PC-3 (cell line): ENCODE results near the gene RENBP. TPM values are rescaled to one million over a fixed set of nuclear protein-coding genes. Genes with fewer than 3 reads are reported as not detected.

ENCODE experiments used
- ATAC-seq: fragments of 200-7000 bp; cut with Tn5 transposase; 2 replicates; pipeline ENCODE4 v1.9.1; 2020; ENCODE audit warnings: mild to moderate bottlenecking, moderate library complexity
- BruUV-seq: library from RNA; stranded (reverse); fragments of 400-500 nt; replicated peaks from 2 replicates; lab custom pipeline; 2021; lab: Mats Ljungman, UMichigan
- CTCF ChIA-PET: fragments of 300-600 bp; sonication (Branson Sonifier 250); formaldehyde crosslinking; loops from one replicate; lab custom pipeline; 2022; ENCODE audit warnings: antibody characterized with exemption; lab: Charles Lee
- POLR2A ChIA-PET: fragments of 300-600 bp; sonication (Branson Sonifier 250); formaldehyde crosslinking; loops from one replicate; lab custom pipeline; 2022; ENCODE audit warnings: antibody characterized with exemption; ENCODE audit not compliant: unreplicated experiment; lab: Charles Lee
- DNase-seq: peaks from one replicate; pipeline ENCODE4 v3.0.0-alpha.2; 2015
- H2AFZ ChIP-seq: fragments of 300-600 bp; sonication (generic); 2 replicates; pipeline ENCODE4 v1.6.0; 2016; ENCODE audit warnings: antibody characterized with exemption, low read length
- H3F3A ChIP-seq: fragments of 300-600 bp; sonication (generic); one replicate; pipeline ENCODE4 v1.6.0; 2017; ENCODE audit warnings: antibody characterized with exemption, low read length, control low read depth, mild to moderate bottlenecking; ENCODE audit not compliant: unreplicated experiment
- H3K27ac ChIP-seq: fragments of 300-600 bp; sonication (generic); 2 replicates; pipeline ENCODE4 v1.5.1; 2016; ENCODE audit warnings: mild to moderate bottlenecking, low read length
- H3K27me3 ChIP-seq: fragments of 300-600 bp; sonication (generic); 2 replicates; pipeline ENCODE4 v1.6.1; 2016; ENCODE audit warnings: low read length, mixed read lengths
- H3K36me3 ChIP-seq: fragments of 300-600 bp; sonication (generic); 2 replicates; pipeline ENCODE4 v1.6.1; 2016; ENCODE audit warnings: low read depth, mixed run types, low read length, mixed read lengths
- H3K4me1 ChIP-seq: fragments of 300-600 bp; sonication (generic); 2 replicates; pipeline ENCODE4 v1.5.1; 2016; ENCODE audit warnings: low read length; ENCODE audit not compliant: insufficient read depth
- H3K4me2 ChIP-seq: fragments of 300-600 bp; sonication (generic); 2 replicates; pipeline ENCODE4 v1.6.0; 2016; ENCODE audit warnings: low read length
- H3K4me3 ChIP-seq: fragments of 300-600 bp; sonication (generic); 2 replicates; pipeline ENCODE4 v1.5.1; 2016; ENCODE audit warnings: mild to moderate bottlenecking, low read length, mixed read lengths
- H3K79me2 ChIP-seq: fragments of 300-600 bp; sonication (generic); 2 replicates; pipeline ENCODE4 v1.6.1; 2017; ENCODE audit warnings: low read length, mixed read lengths
- H3K9ac ChIP-seq: fragments of 300-600 bp; sonication (generic); 2 replicates; pipeline ENCODE4 v1.6.0; 2016; ENCODE audit warnings: mild to moderate bottlenecking, low read length
- H3K9me2 ChIP-seq: fragments of 300-600 bp; sonication (generic); replicated peaks from 2 replicates; pipeline ENCODE4 v1.6.1; 2016; ENCODE audit warnings: mixed run types, low read length, mixed read lengths
- H3K9me3 ChIP-seq: fragments of 300-600 bp; sonication (generic); 2 replicates; pipeline ENCODE4 v1.6.1; 2016; ENCODE audit warnings: low read length, mixed read lengths
- H4K20me1 ChIP-seq: fragments of 300-600 bp; sonication (generic); 2 replicates; pipeline ENCODE4 v1.6.1; 2016; ENCODE audit warnings: low read length, mixed read lengths
- EZH2 ChIP-seq: fragments of 300-600 bp; sonication (generic); IDR thresholded peaks from one replicate; pipeline ENCODE4 v1.6.1; 2017; ENCODE audit warnings: antibody characterized with exemption, mild to moderate bottlenecking, low read length; ENCODE audit not compliant: unreplicated experiment
- EZH2phosphoT487 ChIP-seq: fragments of 300-600 bp; sonication (generic); IDR thresholded peaks from 2 replicates; pipeline ENCODE4 v1.6.1; 2018; ENCODE audit warnings: mild to moderate bottlenecking, antibody characterized with exemption, low read length, borderline replicate concordance
- intact Hi-C: fragments of 100-400 bp; cut with micrococcal nuclease; formaldehyde crosslinking; loops from 2 replicates; pipeline ENCODE4 v1.9.0; 2023
- total RNA-seq: library from RNA; depleted of rRNA; stranded (reverse); fragments of >200 nt; gene quantifications from 2 replicates; pipeline ENCODE4 v1.2.3, GENCODE V29; 2014
- TF ChIP-seq, protein P1 (sequence below): fragments of 300-600 bp; sonication (generic); conservative IDR thresholded peaks from 2 replicates; pipeline ENCODE4 v1.5.1; 2017; ENCODE audit warnings: antibody characterized with exemption, low read depth, mild to moderate bottlenecking, low read length

RENBP gene
- total RNA-seq, 1 experiment from 2014 or later = not detected

DNA sequence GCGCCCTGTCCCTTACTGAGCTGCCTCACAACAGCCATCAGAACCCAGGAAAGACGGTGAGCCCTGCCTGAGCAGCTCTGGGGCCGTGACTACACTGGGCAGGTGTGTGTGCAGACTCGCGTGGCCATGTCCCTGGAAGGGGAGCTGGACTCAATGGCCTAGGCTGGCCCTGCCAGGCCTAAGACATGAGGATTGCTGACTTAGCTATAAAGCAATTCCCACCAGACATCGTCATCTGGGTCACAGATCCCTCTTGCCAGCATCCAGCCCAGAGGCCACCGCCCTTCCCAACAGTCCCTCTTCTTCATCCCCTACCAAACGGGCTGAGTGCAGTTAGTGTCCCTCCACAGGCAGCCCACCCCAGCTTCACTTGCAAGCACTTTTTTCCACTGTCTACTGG lies 13.3 kb downstream of the RENBP start:
- peaks cover 32% of the 10 kb centered on the region for H3K79me2 ChIP-seq
- intact Hi-C loops = no loop called here
- TF ChIP-seq, protein P1, sequence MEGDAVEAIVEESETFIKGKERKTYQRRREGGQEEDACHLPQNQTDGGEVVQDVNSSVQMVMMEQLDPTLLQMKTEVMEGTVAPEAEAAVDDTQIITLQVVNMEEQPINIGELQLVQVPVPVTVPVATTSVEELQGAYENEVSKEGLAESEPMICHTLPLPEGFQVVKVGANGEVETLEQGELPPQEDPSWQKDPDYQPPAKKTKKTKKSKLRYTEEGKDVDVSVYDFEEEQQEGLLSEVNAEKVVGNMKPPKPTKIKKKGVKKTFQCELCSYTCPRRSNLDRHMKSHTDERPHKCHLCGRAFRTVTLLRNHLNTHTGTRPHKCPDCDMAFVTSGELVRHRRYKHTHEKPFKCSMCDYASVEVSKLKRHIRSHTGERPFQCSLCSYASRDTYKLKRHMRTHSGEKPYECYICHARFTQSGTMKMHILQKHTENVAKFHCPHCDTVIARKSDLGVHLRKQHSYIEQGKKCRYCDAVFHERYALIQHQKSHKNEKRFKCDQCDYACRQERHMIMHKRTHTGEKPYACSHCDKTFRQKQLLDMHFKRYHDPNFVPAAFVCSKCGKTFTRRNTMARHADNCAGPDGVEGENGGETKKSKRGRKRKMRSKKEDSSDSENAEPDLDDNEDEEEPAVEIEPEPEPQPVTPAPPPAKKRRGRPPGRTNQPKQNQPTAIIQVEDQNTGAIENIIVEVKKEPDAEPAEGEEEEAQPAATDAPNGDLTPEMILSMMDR = no peak
- CTCF ChIA-PET = no interaction called here
- no peaks in the 10 kb centered on the region for H3K27me3 ChIP-seq
- no peak overlapping the region for H3K4me2 ChIP-seq
- no peaks in the 10 kb centered on the region for H4K20me1 ChIP-seq
- no peak overlapping the region for H2AFZ ChIP-seq
- no peaks in the 10 kb centered on the region for H3K9me2 ChIP-seq
- H3K4me3 ChIP-seq = no peak overlapping the region
- peaks cover 11% of the 10 kb centered on the region for H3K36me3 ChIP-seq
- no peak overlapping the region for H3K27ac ChIP-seq
- no peak overlapping the region for H3K9ac ChIP-seq
- POLR2A ChIA-PET = no interaction called here
- no peak for ATAC-seq
- H3K9me3 ChIP-seq = no peaks in the 10 kb centered on the region
- no peak for DNase-seq
- no peaks in the 10 kb centered on the region for H3F3A ChIP-seq
- no TSS peak for BruUV-seq
- H3K4me1 ChIP-seq = peaks cover 26% of the 10 kb centered on the region

DNA sequence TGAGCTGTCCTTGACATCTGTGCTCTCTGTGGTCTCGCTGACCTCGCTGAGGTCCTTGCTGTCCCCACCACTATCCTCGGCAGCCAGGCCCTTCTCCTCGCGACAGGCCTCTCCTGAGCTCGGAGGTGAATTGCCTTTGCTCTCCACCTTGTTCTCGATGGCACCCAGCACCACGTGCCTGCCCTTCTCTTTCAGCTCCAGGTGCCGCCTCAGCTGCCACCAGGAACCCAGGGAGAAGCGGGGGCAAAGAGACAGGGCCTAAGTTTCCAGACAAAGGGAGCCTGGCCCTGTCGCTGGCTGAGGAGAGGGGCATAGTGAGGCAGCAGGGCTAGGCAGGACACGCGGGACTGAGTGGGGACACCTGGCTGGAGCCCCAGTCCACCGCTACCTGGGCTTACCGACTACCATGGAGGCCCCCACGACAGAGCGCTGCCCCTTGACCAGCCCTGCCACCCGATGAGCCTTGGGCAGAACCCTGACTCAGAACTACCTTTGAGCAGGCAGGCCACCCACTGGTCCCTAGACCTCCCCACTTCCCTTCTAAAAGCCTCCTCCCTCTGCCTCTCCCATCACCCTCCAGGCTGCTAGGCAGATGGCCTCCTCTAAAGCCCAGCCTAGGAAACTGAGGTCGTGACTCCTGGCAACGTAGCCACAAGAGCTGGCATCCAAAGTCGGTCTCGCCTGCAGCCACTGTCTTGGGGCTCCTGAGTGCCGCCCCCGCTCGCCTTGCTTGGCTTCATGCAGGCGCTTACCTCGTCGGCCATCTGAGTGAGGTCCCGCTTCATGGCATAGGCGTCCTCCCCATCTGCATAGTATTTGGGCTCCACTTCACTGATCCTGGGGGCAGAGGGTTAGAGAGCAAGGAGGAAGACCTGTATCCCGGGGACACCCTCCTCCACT lies 14.2 kb downstream of the RENBP start:
- no TSS peak for BruUV-seq
- DNase-seq (no peak), ATAC-seq (no peak)
- H3K36me3 ChIP-seq = peaks cover 11% of the 10 kb centered on the region
- intact Hi-C loops = no loop called here
- ChIA-PET CTCF (no interaction called here), POLR2A (no interaction called here)
- TF ChIP-seq EZH2 (no peak), EZH2phosphoT487 (no peak)
- TF ChIP-seq, protein P1 = no peak
- H3K4me2 ChIP-seq = no peak overlapping the region
- H3K4me3 ChIP-seq = no peak overlapping the region
- no peak overlapping the region for H3K27ac ChIP-seq
- H3K9me3 ChIP-seq = no peaks in the 10 kb centered on the region
- peaks cover 26% of the 10 kb centered on the region for H3K4me1 ChIP-seq
- H4K20me1 ChIP-seq = no peaks in the 10 kb centered on the region
- no peaks in the 10 kb centered on the region for H3F3A ChIP-seq
- H3K27me3 ChIP-seq = no peaks in the 10 kb centered on the region
- no peaks in the 10 kb centered on the region for H3K9me2 ChIP-seq
- peaks cover 32% of the 10 kb centered on the region for H3K79me2 ChIP-seq
- H3K9ac ChIP-seq = no peak overlapping the region
- H2AFZ ChIP-seq = no peak overlapping the region

DNA sequence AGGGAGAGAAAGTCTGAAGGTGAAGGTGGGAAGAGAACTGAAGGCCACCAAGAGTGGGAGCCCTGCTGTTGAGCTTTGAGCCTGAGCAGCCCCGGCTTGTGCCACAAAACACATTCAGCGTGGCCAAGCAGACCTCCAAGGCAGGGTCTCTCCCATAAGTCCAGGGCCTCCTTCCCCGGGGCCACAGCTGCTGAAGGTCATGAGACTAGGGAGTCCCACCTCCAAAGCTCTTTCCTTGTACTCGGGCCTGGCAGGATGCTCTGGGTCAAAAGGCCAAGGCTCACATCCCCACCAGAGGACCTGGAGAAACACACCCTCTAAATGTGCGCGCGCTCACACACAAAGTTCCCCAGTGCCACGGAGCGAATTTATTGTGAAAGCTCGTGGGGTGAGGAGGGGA lies 14.9 kb downstream of the RENBP start:
- Histone ChIP-seq H3K4me3 (no peak overlapping the region), H3K27ac (no peak overlapping the region), H3K4me2 (no peak overlapping the region), H3K27me3 (no peaks in the 10 kb centered on the region), H2AFZ (no peak overlapping the region), H3K79me2 (peaks cover 31% of the 10 kb centered on the region), H4K20me1 (no peaks in the 10 kb centered on the region), H3K9ac (no peak overlapping the region), H3K36me3 (peaks cover 11% of the 10 kb centered on the region), H3F3A (no peaks in the 10 kb centered on the region), H3K9me2 (no peaks in the 10 kb centered on the region), H3K9me3 (no peaks in the 10 kb centered on the region), H3K4me1 (peaks cover 26% of the 10 kb centered on the region)
- ATAC-seq (no peak), DNase-seq (no peak)
- POLR2A ChIA-PET = no interaction called here
- no peak for TF ChIP-seq EZH2phosphoT487
- TF ChIP-seq, protein P1 = no peak
- no peak for TF ChIP-seq EZH2
- intact Hi-C loops = loop anchor here (2.0 to 5.0 kb wide), 3 partner anchors 17 to 167 kb away; partner anchors contain the start of genes HCFC1 and PLXNB3
- no TSS peak for BruUV-seq
- CTCF ChIA-PET = no interaction called here
